Cerebellar cortex (tissue), 1 donor: Measurements from ENCODE around the gene DNAH1.

Experiments
- DNase-seq: peaks from one replicate; pipeline ENCODE4 v3.0.0-alpha.2; 2015; ENCODE audit warnings: low spot score

Gene DNAH1

GRCh38 chr3:52403271-52403841 lies 87.2 kb downstream of the DNAH1 start:
- DNase-seq: no peak

- no peak for DNase-seq
Measured at GRCh38 chr3:52403955-52404354, 87.8 kb downstream of the DNAH1 start.

- DNase-seq: no peak
Measured at GRCh38 chr3:52404391-52404790, 88.3 kb downstream of the DNAH1 start.

GRCh38 chr3:52405066-52405465 lies 88.9 kb downstream of the DNAH1 start:
- no peak for DNase-seq

GRCh38 chr3:52405601-52406110 lies 89.5 kb downstream of the DNAH1 start:
- DNase-seq: no peak

- no peak for DNase-seq
Measured at GRCh38 chr3:52406231-52406661, 90.1 kb downstream of the DNAH1 start.

- DNase-seq: no peak
Measured at GRCh38 chr3:52406791-52407510, 90.8 kb downstream of the DNAH1 start.

GRCh38 chr3:52407779-52408178 lies 91.7 kb downstream of the DNAH1 start:
- DNase-seq: no peak

- DNase-seq: no peak
Measured at GRCh38 chr3:52408466-52408865, 92.3 kb downstream of the DNAH1 start.

GRCh38 chr3:52415800-52416199 lies 99.7 kb downstream of the DNAH1 start:
- no peak for DNase-seq

GRCh38 chr3:52420388-52420787 lies 104.3 kb downstream of the DNAH1 start:
- no peak for DNase-seq

GRCh38 chr3:52422669-52423068 lies 106.5 kb downstream of the DNAH1 start:
- DNase-seq: no peak

GRCh38 chr3:52423173-52423572 lies 107.1 kb downstream of the DNAH1 start:
- DNase-seq: no peak

GRCh38 chr3:52428151-52429005 lies 112.3 kb downstream of the DNAH1 start:
- peak; percentile 94 for DNase-seq

- DNase-seq: no peak
Measured at GRCh38 chr3:52429031-52429430, 112.9 kb downstream of the DNAH1 start.

- no peak for DNase-seq
Measured at GRCh38 chr3:52429779-52430415, 113.8 kb downstream of the DNAH1 start.

GRCh38 chr3:52430416-52430810 lies 114.3 kb downstream of the DNAH1 start:
- no peak for DNase-seq

- no peak for DNase-seq
Measured at GRCh38 chr3:52431459-52432223, 115.5 kb downstream of the DNAH1 start.

- DNase-seq: no peak
Measured at GRCh38 chr3:52432225-52432624, 116.1 kb downstream of the DNAH1 start.

- DNase-seq: no peak
Measured at GRCh38 chr3:52432691-52433141, 116.6 kb downstream of the DNAH1 start.

- no peak for DNase-seq
Measured at GRCh38 chr3:52433328-52433995, 117.3 kb downstream of the DNAH1 start.
